Right renal pelvis (tissue), 4 donors: ENCODE results near the gene CCDC152. TPM values are rescaled to one million over a fixed set of nuclear protein-coding genes. Genes with fewer than 3 reads are reported as not detected.

ENCODE experiments used
- DNase-seq, 4 donors: peaks; one replicate each; pipeline ENCODE4 v3.0.0-alpha.2; 2013; ENCODE audit warnings: low read depth in 4 of 4, low spot score in 3 of 4, missing footprints in 1 of 4
- polyA plus RNA-seq, 4 donors: library from polyadenylated mRNA; unstranded; fragments of 120-200 nt; gene quantifications; one replicate each; pipeline ENCODE4 v1.2.1, GENCODE V29; 2013; ENCODE audit not compliant: insufficient read length in 4 of 4

Gene CCDC152
- polyA plus RNA-seq, 4 donors = 11.1 to 13.4 (median 11.7) TPM

GRCh38 chr5:42779083-42779482 is 22.5 kb downstream of the CCDC152 start:
- no peak for DNase-seq

- DNase-seq = no peak
Measured at GRCh38 chr5:42781584-42781983, 25.0 kb downstream of the CCDC152 start.

GRCh38 chr5:42784132-42784531 is 27.5 kb downstream of the CCDC152 start:
- DNase-seq = no peak

- no peak for DNase-seq
Measured at GRCh38 chr5:42785756-42786155, 29.1 kb downstream of the CCDC152 start.

GRCh38 chr5:42787073-42787472 is 30.5 kb downstream of the CCDC152 start:
- no peak for DNase-seq

- DNase-seq = no peak
Measured at GRCh38 chr5:42787845-42788244, 31.2 kb downstream of the CCDC152 start.

- DNase-seq = no peak
Measured at GRCh38 chr5:42791151-42791550, 34.5 kb downstream of the CCDC152 start.

GRCh38 chr5:42798284-42799240 is 41.9 kb downstream of the CCDC152 start:
- no peak for DNase-seq

GRCh38 chr5:42799241-42799608 is 42.6 kb downstream of the CCDC152 start:
- no peak for DNase-seq

- DNase-seq = no peak
Measured at GRCh38 chr5:42799668-42800114, 43.1 kb downstream of the CCDC152 start.

- no peak for DNase-seq
Measured at GRCh38 chr5:42800748-42801330, 44.2 kb downstream of the CCDC152 start.

- no peak for DNase-seq
Measured at GRCh38 chr5:42801516-42802166, 45.0 kb downstream of the CCDC152 start.

- DNase-seq = no peak
Measured at GRCh38 chr5:42804717-42805339, 48.2 kb downstream of the CCDC152 start.

- DNase-seq = no peak
Measured at GRCh38 chr5:42806004-42806700, 49.5 kb downstream of the CCDC152 start.

GRCh38 chr5:42806701-42807262 is 50.2 kb downstream of the CCDC152 start:
- no peak for DNase-seq

GRCh38 chr5:42807722-42808447 is 51.3 kb downstream of the CCDC152 start:
- DNase-seq = no peak

- DNase-seq = no peak
Measured at GRCh38 chr5:42808888-42809611, 52.4 kb downstream of the CCDC152 start.

GRCh38 chr5:42810834-42811590 is 54.4 kb downstream of the CCDC152 start:
- DNase-seq = no peak
